Stimulated activated CD4-positive, alpha-beta T cell treated with anti-CD3 and anti-CD28 coated beads, Interleukin-12 subunit alpha, Interleukin-12 subunit beta, amount 100 ng/mL, for 24 hours (primary cell): ENCODE data around the gene OR51L1.
"Not testable (repeated sequence)": the region's sequence is repeated elsewhere in the genome, so short reads cannot be mapped to it uniquely, and the experiment has no call there.

Experiments
- DNase-seq, 2 experiments: peaks; one replicate each; pipeline ENCODE4 v3.0.0-alpha.2; 2020; ENCODE audit warnings: low read depth in 2 of 2

OR51L1 gene

GRCh38 chr11:4994551-4994950, at the start of gene OR51L1:
OR51L1 (plus strand) TSS chr11:4994851; CDS start chr11:4998983, 4,132 bp downstream.
- no peak for DNase-seq

GRCh38 chr11:4947505-4947904, 47.1 kb upstream of the OR51L1 start, which contains the start of gene OR51A4:
OR51A4 (minus strand) TSS chr11:4947605; CDS start chr11:4947100, 505 bp downstream.
- DNase-seq = no peak

GRCh38 chr11:4955613-4956012, 39.0 kb upstream of the OR51L1 start, which contains the start of gene OR51A2:
OR51A2 (minus strand) TSS chr11:4955713; CDS start chr11:4955713, 0 bp downstream.
- DNase-seq = not testable (repeated sequence)

GRCh38 chr11:4957396-4957795, 37.3 kb upstream of the OR51L1 start:
- no peak for DNase-seq

GRCh38 chr11:4960877-4961276, 33.8 kb upstream of the OR51L1 start:
- DNase-seq = no peak

- DNase-seq = no peak
Measured at GRCh38 chr11:4962816-4963215, 31.8 kb upstream of the OR51L1 start.

GRCh38 chr11:4975436-4975835, 19.2 kb upstream of the OR51L1 start:
- DNase-seq = no peak

- DNase-seq = no peak
Measured at GRCh38 chr11:4979036-4979435, 15.6 kb upstream of the OR51L1 start.

- DNase-seq = no peak
Measured at GRCh38 chr11:4982678-4983077, 12.0 kb upstream of the OR51L1 start.

GRCh38 chr11:4983841-4984240, 10.8 kb upstream of the OR51L1 start:
- DNase-seq = no peak

GRCh38 chr11:4991060-4991459, 3.6 kb upstream of the OR51L1 start:
- no peak for DNase-seq

GRCh38 chr11:5004424-5005274, 10.0 kb downstream of the OR51L1 start:
- peak in 1 of 2 experiments; percentile 16 for DNase-seq

GRCh38 chr11:5007561-5007960, 12.9 kb downstream of the OR51L1 start:
- DNase-seq = no peak

GRCh38 chr11:5011254-5011653, 16.6 kb downstream of the OR51L1 start:
- no peak for DNase-seq

- DNase-seq = no peak
Measured at GRCh38 chr11:5013012-5013411, 18.4 kb downstream of the OR51L1 start.

GRCh38 chr11:5021996-5022395, 27.3 kb downstream of the OR51L1 start:
- DNase-seq = no peak

- no peak for DNase-seq
Measured at GRCh38 chr11:5036669-5037068, 42.0 kb downstream of the OR51L1 start.

GRCh38 chr11:5037926-5038325, 43.3 kb downstream of the OR51L1 start:
- DNase-seq = no peak

GRCh38 chr11:5038341-5038740, 43.7 kb downstream of the OR51L1 start:
- no peak for DNase-seq

- DNase-seq = no peak
Measured at GRCh38 chr11:5040876-5041275, 46.2 kb downstream of the OR51L1 start.

- no peak for DNase-seq
Measured at GRCh38 chr11:5042091-5042490, 47.4 kb downstream of the OR51L1 start.

- no peak for DNase-seq
Measured at GRCh38 chr11:5043380-5043779, 48.7 kb downstream of the OR51L1 start.

- no peak for DNase-seq
Measured at GRCh38 chr11:5046226-5046625, 51.6 kb downstream of the OR51L1 start, which contains the start of gene OR52J3. OR52J3 (plus strand) TSS chr11:5046526; CDS start chr11:5046526, 0 bp downstream.
